OCI-M2 (cell line): ENCODE data around the gene NHSL1.

Experiments
- DNase-seq: peaks from one replicate; lab custom pipeline; 2025; ENCODE audit not compliant: unreplicated experiment; lab: John Stamatoyannopoulos, UW

NHSL1 gene

DNA sequence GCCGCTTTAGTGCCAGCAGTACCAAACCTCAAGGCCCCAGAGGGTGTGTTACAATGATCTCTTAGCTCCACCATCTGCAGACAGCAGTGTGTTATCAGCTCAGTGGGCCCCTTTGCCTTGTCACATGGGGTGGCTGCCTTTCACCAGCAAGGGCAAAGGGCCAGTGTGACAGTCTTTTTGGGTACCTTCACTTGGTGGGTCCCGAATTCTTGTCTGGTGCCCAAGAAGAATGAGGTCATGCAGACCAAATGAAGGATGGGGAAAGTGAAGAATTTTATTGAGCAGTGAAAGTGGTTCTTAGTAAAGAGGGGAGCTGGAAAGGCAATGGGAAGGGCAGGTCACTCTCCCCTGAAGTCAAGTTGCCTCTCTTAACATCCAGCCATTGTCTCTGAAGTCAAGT is 124.5 kb downstream of the NHSL1 start:
- no peak for DNase-seq

DNA sequence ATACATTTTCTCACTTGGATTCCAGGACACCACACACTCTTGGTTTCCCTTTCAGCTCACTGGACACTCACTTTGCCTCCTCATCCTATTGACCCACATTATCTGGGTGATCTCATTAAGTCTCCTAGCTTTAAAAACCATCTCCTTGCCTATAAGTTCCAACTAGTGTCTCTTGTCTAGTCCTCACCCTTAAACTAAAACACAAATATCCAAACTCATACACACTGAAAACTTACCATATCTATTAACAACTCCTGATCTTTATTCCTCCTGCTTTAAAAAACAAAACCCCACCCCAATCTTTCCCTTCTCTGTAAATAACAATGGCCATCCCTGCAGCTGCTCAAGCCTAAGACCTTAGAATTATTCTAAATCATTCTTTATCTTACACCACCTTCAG is 125.1 kb downstream of the NHSL1 start:
- no peak for DNase-seq

DNA sequence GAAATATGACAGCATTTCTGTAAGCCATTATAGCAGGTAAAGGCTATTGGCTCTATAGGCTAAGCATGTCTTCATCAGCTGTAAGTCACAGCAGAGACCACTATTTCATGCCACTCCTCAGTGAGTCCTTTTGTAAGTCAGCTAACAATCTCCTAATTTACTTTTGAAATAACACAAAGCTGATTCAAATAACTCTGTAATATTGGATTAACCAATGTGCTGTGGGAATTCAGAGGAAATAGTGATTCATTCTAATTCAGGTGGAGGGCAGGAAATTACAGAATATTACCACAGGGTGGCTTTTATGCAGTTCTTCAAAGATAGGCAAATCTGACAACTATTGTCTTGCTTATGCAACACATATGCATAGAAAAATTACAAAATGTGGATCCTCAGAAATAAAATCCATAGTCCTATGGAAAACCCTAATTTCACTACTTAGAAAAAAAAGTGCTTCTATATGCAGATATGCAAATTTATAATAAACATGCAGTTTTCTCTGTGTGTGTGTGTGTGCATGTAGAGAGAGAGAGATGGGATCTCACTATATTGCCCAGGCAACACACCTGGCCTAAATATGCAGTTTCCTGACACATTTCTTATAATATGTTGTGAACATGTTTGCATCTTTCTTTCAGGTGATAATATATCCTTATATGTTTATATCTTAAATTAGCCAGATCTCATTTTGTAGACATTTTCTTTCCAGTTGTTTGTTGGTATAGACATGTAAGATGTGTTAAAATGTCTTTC is 126.4 kb downstream of the NHSL1 start:
- DNase-seq = no peak
